ENCODE measurements around the gene RASD1. TPM values are rescaled to one million over a fixed set of nuclear protein-coding genes. Genes with fewer than 3 reads are reported as not detected.

The RASD1 gene
- total RNA-seq, 3 donors from 2014 or later, result 64.0 to 140 (median 75.0) TPM

DNA sequence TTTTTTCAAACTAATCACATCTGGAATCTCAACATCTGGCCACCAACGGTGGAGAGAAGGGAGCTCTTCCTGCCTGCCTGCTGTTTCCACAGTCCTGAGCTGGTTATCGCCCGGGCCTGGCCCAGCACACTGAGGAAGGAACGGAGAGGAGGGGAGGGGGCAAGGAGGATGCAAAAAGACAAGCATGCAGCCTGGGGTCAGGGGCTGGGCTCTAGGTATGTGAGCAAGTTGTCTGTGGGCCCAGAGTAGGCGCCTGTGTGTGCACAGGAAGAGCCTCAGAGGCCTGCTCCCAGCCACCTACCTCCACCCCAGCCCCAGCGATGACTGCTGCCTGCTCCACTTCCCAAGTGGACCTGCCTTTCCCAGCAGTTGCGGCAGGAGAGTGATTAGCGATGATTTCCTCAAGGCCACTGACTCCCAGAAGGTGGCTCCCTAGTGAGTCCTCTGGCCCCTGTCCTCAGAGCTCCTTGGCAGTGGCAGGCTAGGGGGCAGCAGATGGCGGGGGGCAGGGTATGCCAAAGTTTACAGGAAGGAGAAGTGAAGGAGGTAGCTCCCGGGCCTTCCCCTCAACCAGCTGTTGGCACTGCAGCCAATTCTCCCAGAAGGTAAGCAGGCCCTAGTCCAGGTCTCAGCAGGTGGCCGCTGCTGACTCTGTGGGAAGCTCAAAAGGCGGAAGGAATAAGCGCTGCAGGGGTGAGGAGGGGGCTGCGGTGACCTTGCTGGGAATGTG, 27.0 kb upstream of the RASD1 start:
- H3K4me3 ChIP-seq, result no peak overlapping the region
- DNase-seq (ENCODE audit: low spot score in 2 of 2), result no peak
- H3K36me3 ChIP-seq, result no peaks in the 10 kb centered on the region
- intact Hi-C loops (cut with DNase I; ENCODE audit: low total_unique reads), result no loop called here
- no peaks in the 10 kb centered on the region for H3K9me3 ChIP-seq
- H3K4me1 ChIP-seq, result no peaks in the 10 kb centered on the region
- no peak overlapping the region for H3K27ac ChIP-seq
- H3K27me3 ChIP-seq, result no peaks in the 10 kb centered on the region
- TF ChIP-seq, protein P1, sequence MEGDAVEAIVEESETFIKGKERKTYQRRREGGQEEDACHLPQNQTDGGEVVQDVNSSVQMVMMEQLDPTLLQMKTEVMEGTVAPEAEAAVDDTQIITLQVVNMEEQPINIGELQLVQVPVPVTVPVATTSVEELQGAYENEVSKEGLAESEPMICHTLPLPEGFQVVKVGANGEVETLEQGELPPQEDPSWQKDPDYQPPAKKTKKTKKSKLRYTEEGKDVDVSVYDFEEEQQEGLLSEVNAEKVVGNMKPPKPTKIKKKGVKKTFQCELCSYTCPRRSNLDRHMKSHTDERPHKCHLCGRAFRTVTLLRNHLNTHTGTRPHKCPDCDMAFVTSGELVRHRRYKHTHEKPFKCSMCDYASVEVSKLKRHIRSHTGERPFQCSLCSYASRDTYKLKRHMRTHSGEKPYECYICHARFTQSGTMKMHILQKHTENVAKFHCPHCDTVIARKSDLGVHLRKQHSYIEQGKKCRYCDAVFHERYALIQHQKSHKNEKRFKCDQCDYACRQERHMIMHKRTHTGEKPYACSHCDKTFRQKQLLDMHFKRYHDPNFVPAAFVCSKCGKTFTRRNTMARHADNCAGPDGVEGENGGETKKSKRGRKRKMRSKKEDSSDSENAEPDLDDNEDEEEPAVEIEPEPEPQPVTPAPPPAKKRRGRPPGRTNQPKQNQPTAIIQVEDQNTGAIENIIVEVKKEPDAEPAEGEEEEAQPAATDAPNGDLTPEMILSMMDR (IDR thresholded peaks at IDR 0.05), result no peak
- TF ChIP-seq POLR2AphosphoS5 (IDR thresholded peaks at IDR 0.05) (no peak), POLR2A (IDR thresholded peaks at IDR 0.05) (no peak)

DNA sequence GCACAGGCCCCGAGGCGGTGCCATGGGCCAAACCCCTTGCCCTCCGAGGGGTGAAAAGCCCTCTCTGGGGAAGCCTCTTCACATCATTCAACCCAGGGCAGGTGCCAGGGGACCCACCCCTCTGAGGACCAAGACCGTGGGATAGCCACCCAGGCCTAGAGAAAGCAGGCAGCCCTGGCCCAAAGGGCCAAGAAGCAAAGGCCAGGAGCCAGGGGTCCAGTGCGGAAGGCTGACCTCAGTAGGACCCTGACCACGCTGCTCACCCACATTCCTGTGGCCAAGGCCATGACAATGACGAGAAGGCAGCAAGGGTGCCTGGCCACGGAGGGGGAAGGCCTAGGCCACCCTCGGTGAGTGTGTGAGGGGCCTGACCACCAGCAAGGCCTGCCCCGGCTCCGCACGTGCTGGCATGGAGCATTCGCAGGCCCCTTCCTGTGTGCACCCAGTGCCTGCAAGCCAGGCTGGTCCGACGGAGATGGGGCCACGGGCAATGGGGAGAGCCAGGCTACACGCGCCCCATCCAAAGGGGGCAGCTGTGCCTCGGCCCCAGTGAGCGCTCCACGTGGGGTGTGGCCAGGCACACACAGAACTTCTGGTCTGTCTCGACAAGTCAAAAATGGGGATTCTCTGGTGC, 24.5 kb upstream of the RASD1 start:
- TF ChIP-seq, protein P1 (IDR thresholded peaks at IDR 0.05), result no peak
- TF ChIP-seq POLR2AphosphoS5 (IDR thresholded peaks at IDR 0.05), result no peak
- TF ChIP-seq POLR2A (IDR thresholded peaks at IDR 0.05), result no peak
- H3K36me3 ChIP-seq, result no peaks in the 10 kb centered on the region
- no peak overlapping the region for H3K27ac ChIP-seq
- H3K4me1 ChIP-seq, result no peaks in the 10 kb centered on the region
- no peaks in the 10 kb centered on the region for H3K27me3 ChIP-seq
- DNase-seq (ENCODE audit: low spot score in 2 of 2), result no peak
- H3K9me3 ChIP-seq, result no peaks in the 10 kb centered on the region
- H3K4me3 ChIP-seq, result no peak overlapping the region
- intact Hi-C loops (cut with DNase I; ENCODE audit: low total_unique reads), result no loop called here

DNA sequence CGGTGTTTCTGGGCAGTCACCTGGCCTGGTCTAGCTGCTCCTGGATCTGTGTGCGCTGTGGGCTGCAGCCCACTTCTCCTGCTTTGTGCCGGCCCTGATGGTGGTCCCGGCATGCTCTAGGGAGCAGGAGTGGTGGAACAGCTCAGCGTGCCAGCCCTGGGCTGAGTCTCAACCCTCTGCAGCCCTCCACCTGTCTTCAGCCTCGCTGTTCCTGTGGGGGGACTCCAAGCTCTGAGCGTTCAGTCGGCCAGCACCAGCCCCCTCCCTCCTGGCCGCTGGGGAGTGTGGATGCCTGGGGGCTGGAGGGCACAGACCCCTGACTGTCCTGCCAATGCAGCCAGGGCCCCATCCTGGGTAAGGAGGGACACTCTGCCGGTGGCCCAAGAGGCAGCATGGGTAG, 23.7 kb upstream of the RASD1 start:
- no peak overlapping the region for H3K4me3 ChIP-seq
- intact Hi-C loops (cut with DNase I; ENCODE audit: low total_unique reads), result no loop called here
- no peaks in the 10 kb centered on the region for H3K4me1 ChIP-seq
- no peak overlapping the region for H3K27ac ChIP-seq
- H3K36me3 ChIP-seq, result no peaks in the 10 kb centered on the region
- no peaks in the 10 kb centered on the region for H3K27me3 ChIP-seq
- no peak for DNase-seq (ENCODE audit: low spot score in 2 of 2)
- no peaks in the 10 kb centered on the region for H3K9me3 ChIP-seq
- TF ChIP-seq, protein P1 (IDR thresholded peaks at IDR 0.05), result no peak
- TF ChIP-seq POLR2AphosphoS5 (IDR thresholded peaks at IDR 0.05), result no peak
- no peak for TF ChIP-seq POLR2A (IDR thresholded peaks at IDR 0.05)

DNA sequence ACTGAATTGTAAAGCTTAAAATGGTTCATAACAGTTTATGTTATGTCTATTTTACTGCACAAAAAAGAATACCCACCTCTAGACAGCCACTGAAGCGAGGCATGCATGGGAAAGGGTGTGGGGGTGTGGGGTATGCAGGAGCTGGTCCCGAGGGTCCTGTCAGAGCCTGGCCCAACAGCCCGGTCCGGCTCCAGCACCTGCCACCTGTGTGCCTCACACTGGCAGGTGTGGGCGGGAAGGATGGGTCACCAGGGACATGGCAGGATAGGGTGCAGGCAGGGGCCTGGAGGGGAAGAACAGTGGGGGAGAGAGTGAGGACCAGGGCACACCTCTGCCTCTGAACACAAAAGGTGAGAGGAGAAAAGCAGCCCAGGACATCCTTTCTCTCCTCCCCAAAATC, 22.8 kb upstream of the RASD1 start:
- TF ChIP-seq, protein P1 (IDR thresholded peaks at IDR 0.05), result no peak
- TF ChIP-seq POLR2A (IDR thresholded peaks at IDR 0.05), result no peak
- no peak for TF ChIP-seq POLR2AphosphoS5 (IDR thresholded peaks at IDR 0.05)
- Histone ChIP-seq H3K9me3 (no peaks in the 10 kb centered on the region), H3K27me3 (no peaks in the 10 kb centered on the region), H3K4me3 (no peak overlapping the region), H3K27ac (no peak overlapping the region), H3K36me3 (no peaks in the 10 kb centered on the region), H3K4me1 (no peaks in the 10 kb centered on the region)
- DNase-seq (ENCODE audit: low spot score in 2 of 2), result no peak
- intact Hi-C loops (cut with DNase I; ENCODE audit: low total_unique reads), result no loop called here

DNA sequence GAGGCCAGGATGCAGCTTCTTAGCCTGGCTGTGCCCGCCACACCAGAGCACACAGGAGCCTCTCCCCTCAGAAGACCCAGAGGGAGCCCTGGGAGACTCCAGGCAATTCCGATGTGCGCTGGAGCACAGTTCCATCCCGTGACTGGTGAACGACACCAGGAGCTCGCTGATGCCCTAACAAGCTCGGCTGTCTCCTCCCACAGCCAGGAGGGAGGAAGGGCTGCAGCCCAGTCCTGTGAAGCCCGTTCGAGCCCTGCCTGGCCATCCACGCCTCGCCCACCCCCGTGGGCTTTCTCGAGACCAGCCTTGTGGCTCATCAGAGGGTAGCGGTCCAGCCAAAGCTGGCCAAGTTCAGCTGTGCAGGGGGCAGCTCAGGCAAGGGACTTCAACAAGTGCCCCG, 21.8 kb upstream of the RASD1 start:
- Histone ChIP-seq H3K36me3 (no peaks in the 10 kb centered on the region), H3K27me3 (no peaks in the 10 kb centered on the region), H3K9me3 (no peaks in the 10 kb centered on the region), H3K27ac (no peak overlapping the region), H3K4me3 (no peak overlapping the region), H3K4me1 (no peaks in the 10 kb centered on the region)
- DNase-seq (ENCODE audit: low spot score in 2 of 2), result no peak
- intact Hi-C loops (cut with DNase I; ENCODE audit: low total_unique reads), result no loop called here
- TF ChIP-seq POLR2AphosphoS5 (IDR thresholded peaks at IDR 0.05), result no peak
- no peak for TF ChIP-seq POLR2A (IDR thresholded peaks at IDR 0.05)
- TF ChIP-seq, protein P1 (IDR thresholded peaks at IDR 0.05), result no peak
